Measurements from ENCODE around the gene KLHL10.
"Not testable (repeated sequence)": the region's sequence is repeated elsewhere in the genome, so short reads cannot be mapped to it uniquely, and the experiment has no call there.

The KLHL10 gene

DNA sequence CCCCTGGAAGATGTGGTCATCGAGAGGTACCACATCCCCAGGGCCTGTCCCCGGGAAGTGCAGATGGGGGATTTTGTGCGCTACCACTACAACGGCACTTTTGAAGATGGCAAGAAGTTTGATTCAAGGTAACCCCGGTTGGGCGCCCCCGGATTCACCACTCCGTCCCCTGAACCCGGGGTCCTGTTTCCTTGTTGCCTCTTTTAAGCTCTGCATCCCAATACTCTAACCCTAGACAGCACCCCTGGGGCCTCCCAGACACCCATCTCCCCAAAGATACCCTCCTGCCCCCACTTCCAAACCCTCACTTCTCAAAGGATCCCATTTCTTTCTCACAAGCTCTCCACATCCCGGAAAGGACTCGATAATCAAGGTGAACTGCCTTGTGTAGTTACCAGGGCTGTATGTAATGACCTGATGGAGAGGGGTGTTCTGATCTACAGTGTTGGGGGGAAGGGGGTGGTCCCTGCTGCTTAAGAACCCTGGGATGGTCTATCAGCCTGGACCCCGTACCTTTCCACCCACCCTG lies 24.4 kb upstream of the KLHL10 start:
- DNase-seq (ENCODE audit: low spot score) = no peak

DNA sequence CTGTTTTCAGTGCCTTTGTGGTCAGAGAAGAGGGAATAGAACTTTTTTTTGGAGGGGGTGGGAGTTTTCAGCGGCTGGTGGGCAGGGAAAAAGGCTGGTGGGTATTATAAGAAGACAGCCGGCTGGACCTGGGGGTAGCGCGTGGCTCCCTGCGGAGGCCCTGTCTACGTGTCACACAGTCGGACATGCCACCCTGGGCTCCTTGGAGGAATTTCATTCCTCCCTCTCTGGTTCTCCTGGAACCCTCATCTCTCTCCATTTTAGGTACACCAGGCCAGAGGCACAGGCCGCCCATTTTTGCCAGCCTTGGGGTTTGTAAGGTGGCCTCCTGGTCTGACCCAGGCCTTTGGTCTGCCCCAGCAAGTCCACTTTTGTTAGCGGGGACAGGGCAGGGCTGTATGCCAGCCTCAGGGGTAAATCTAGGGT lies 23.9 kb upstream of the KLHL10 start:
- no peak for DNase-seq (ENCODE audit: low spot score)

GRCh38 chr17:41814195-41814594 lies 23.4 kb upstream of the KLHL10 start:
- peak; percentile 84 for DNase-seq (ENCODE audit: low spot score)

GRCh38 chr17:41816637-41817320 lies 20.8 kb upstream of the KLHL10 start:
- no peak for DNase-seq (ENCODE audit: low spot score)

DNA sequence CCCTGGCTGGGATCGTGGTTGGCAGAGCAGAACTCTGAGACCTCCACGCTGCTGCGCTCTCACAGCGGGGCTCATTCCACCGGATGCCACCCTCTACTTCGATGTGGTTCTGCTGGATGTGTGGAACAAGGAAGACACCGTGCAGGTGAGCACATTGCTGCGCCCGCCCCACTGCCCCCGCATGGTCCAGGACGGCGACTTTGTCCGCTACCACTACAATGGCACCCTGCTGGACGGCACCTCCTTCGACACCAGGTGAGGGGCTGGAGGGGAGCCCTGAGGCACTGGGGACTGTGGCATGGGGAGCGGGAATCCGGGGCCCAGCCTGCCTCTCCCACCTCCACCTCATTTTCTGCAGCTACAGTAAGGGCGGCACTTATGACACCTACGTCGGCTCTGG lies 19.6 kb upstream of the KLHL10 start:
- no peak for DNase-seq (ENCODE audit: low spot score)

DNA sequence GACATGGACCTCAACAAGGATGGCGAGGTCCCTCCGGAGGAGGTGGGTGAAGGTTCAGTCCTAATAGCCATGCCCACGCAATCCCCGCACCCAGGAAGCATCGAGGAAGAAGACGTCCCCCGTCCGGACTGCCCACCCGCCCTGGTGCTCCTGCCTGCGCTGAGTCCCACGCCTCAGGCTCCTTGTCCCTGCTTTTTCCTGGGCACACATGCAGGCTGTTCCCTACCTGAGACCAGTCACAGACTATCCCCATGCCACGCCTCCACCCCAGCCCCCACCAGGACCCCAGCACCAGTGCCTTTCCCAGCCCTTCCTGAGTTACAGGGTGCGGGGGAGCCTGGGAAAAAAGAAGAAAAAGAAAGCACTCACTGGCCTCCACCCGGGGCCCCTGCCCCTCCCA lies 15.8 kb upstream of the KLHL10 start:
- no peak for DNase-seq (ENCODE audit: low spot score)

DNA sequence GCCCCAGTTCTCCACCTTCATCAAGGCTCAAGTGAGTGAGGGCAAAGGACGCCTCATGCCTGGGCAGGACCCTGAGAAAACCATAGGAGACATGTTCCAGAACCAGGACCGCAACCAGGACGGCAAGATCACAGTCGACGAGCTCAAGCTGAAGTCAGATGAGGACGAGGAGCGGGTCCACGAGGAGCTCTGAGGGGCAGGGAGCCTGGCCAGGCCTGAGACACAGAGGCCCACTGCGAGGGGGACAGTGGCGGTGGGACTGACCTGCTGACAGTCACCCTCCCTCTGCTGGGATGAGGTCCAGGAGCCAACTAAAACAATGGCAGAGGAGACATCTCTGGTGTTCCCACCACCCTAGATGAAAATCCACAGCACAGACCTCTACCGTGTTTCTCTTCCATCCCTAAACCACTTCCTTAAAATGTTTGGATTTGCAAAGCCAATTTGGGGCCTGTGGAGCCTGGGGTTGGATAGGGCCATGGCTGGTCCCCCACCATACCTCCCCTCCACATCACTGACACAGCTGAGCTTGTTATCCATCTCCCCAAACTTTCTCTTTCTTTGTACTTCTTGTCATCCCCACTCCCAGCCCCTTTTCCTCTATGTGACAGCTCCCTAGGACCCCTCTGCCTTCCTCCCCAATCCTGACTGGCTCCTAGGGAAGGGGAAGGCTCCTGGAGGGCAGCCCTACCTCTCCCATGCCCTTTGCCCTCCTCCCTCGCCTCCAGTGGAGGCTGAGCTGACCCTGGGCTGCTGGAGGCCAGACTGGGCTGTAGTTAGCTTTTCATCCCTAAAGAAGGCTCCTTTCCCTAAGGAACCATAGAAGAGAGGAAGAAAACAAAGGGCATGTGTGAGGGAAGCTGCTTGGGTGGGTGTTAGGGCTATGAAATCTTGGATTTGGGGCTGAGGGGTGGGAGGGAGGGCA lies 15.1 kb upstream of the KLHL10 start:
- DNase-seq (ENCODE audit: low spot score) = no peak

GRCh38 chr17:41823141-41823524 lies 14.5 kb upstream of the KLHL10 start:
- no peak for DNase-seq (ENCODE audit: low spot score)

DNA sequence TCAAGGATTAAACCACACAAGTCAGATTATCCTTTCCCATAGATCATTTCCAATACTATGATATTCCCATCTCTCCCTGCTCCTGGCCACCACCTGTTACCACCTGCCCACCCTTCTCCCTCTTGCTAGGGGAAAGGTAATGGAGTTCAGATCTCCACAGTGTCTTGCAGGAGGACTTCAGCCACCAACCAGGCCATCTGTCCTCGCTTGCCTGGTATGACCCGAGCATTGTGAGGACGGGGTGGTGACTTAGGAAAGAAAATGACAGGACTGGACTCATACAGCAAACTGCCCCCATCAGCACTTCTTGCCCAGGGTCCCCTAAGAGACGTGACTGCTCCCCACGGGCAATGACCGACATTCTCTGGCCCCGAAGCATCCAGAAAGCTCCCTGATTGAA lies 14.0 kb upstream of the KLHL10 start:
- no peak for DNase-seq (ENCODE audit: low spot score)

DNA sequence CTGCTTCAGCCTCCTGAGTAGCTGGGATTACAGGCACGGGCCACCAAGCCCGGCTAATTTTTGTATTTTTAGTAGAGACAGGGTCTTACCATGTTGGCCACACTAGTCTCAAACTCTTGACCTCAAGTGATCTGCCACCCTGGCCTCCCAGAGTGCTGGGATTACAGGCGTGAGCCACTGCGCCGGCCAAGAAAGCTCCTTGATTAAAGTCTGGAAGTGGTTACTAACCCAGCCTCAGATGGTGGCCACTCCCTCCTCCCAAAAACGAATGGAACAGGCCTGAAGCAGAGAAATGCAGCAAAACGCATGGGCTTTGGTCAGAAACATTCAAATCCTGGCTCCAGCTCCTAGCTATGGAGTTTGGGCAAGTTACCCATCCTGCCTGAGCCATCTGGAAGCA lies 13.5 kb upstream of the KLHL10 start:
- no peak for DNase-seq (ENCODE audit: low spot score)

DNA sequence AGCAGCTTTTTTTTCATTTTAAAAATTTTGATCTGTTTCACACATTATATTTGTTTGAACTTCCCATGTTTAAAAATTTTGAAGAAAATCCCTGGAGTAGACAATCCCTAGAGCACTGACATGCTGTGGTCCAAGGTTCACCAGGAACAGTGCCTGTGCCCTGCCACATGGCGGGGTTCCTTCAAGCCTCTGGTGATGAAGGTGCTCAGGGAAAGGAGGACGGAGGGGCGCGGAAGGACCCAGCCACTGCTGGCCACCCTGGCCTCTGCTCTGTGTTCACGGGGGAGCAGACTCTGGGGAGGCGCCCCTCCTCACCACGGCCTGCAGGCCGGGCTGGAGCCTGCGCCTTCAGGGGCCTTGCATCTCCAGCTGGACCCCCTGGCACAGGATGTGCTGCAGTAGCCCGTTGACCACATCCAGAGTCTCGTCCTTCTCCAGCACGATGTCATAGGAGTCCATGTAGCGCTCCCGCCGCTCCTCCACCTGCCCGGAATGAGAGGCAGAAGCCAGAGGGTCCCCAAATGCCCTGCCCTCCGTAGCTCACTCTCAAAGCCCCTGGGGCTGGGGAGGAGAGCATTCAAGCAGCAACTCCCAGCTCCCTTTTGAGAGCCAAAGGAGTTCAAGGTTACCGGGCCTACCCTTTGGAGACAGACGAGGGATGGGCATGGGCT lies 12.3 kb upstream of the KLHL10 start:
- no peak for DNase-seq (ENCODE audit: low spot score)

GRCh38 chr17:41829961-41830360 lies 7.7 kb upstream of the KLHL10 start:
- not testable (repeated sequence) for DNase-seq (ENCODE audit: low spot score)

GRCh38 chr17:41835214-41835799 lies 2.3 kb upstream of the KLHL10 start:
- DNase-seq (ENCODE audit: low spot score) = no peak

GRCh38 chr17:41835800-41836549 lies 1.6 kb upstream of the KLHL10 start, which contains the start of gene NT5C3B:
NT5C3B (minus strand) TSS chr17:41836232; CDS start chr17:41836193, 39 bp downstream.
- peak; percentile 70 for DNase-seq (ENCODE audit: low spot score)

DNA sequence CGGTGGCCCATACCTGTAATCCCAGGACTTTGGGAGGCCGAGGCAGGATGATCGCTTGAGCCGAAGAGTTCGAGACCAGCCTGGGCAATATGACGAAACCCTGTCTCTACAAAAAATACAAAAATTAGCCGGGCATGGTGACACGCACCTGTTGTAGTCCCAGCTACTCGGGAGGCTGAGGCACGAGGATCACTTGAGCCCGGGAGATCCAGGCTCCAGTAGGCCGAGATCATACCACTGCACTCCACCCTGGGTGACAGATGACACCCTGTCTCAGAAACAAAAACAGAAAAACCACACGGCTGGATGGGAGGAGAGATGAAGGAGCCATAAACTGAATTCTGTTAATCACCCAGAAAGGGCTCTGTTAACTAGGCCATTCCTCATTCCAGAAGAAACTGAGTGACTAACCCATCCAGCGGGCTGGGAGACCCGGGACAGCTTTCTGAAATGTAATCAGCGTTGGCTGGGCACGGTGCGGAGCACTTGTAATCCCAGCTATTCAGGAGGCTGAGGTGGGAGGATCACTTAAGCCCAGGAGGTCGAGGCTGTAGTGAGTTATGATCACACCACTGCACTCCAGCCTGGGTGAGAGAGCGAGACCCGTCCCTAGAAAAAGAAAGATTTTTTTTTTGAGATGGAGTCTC lies 952 bp upstream of the KLHL10 start:
- no peak for DNase-seq (ENCODE audit: low spot score)

GRCh38 chr17:41839448-41839847 lies 1.8 kb downstream of the KLHL10 start:
- not testable (repeated sequence) for DNase-seq (ENCODE audit: low spot score)

DNA sequence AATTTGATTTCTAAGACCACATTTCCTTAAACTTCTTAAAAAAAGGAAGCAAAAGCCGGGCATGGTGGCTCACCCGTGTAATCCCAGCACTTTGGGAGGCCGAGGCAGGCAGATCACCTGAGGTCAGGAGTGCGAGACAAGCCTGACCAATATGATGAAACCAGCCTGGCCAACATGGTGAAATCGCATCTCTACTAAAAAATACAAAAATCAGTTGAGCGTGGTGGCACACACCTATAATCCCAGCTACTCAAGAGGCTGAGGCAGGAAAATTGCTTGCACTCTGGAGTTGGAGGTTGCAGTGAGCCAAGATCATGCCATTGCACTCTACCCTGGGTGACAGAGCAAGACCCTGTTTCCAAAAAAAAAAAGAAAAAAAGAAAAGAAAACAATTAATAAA lies 3.2 kb downstream of the KLHL10 start:
- DNase-seq (ENCODE audit: low spot score) = not testable (repeated sequence)

- no peak for DNase-seq (ENCODE audit: low spot score)
Observed at GRCh38 chr17:41844971-41845370, 7.3 kb downstream of the KLHL10 start.

- DNase-seq (ENCODE audit: low spot score) = no peak
Observed at GRCh38 chr17:41848788-41849187, 11.2 kb downstream of the KLHL10 start.

GRCh38 chr17:41849251-41849990 lies 11.8 kb downstream of the KLHL10 start:
- DNase-seq (ENCODE audit: low spot score) = no peak

Data from kidney tubule cell (primary cell).